Brain microvascular endothelial cell (primary cell): ENCODE results near the gene MDN1.
A peak's percentile ranks its signal among the peaks of the same experiment; 100 is the strongest.
"Not testable (repeated sequence)": the region's sequence is repeated elsewhere in the genome, so short reads cannot be mapped to it uniquely, and the experiment has no call there.

ENCODE experiments used
- DNase-seq: peaks from one replicate; pipeline ENCODE4 v3.0.0-alpha.2; 2020
- H3K27ac ChIP-seq: fragments of 250-450 bp; sonication (Bioruptor Pico); 2 replicates; pipeline ENCODE4 v1.5.1; 2020; ENCODE audit warnings: mild to moderate bottlenecking, moderate library complexity
- H3K27me3 ChIP-seq: fragments of 250-450 bp; sonication (Bioruptor Pico); replicated peaks from 2 replicates; pipeline ENCODE4 v1.5.1; 2020; ENCODE audit warnings: mild to moderate bottlenecking
- H3K36me3 ChIP-seq: fragments of 250-450 bp; sonication (Bioruptor Pico); replicated peaks from 2 replicates; pipeline ENCODE4 v1.5.1; 2020; ENCODE audit warnings: mild to moderate bottlenecking
- H3K4me3 ChIP-seq: 2 replicates; pipeline ENCODE4 v1.5.1; 2011; ENCODE audit warnings: low read depth, mild to moderate bottlenecking, control low read depth, low read length, moderate library complexity
- in situ Hi-C: cut with HindIII; loops from 2 replicates; pipeline ENCODE4 v1.10.0; 2017; ENCODE audit warnings: low sequenced_read_pairs, low pct_ligation_motif_present
- TF ChIP-seq, protein P1 (sequence below): IDR thresholded peaks from 2 replicates; pipeline ENCODE4 v1.5.1; 2011; ENCODE audit warnings: low read depth, mild to moderate bottlenecking, moderate library complexity, low read length, control low read depth, inconsistent platforms; ENCODE audit errors: missing control alignments

Gene MDN1

DNA sequence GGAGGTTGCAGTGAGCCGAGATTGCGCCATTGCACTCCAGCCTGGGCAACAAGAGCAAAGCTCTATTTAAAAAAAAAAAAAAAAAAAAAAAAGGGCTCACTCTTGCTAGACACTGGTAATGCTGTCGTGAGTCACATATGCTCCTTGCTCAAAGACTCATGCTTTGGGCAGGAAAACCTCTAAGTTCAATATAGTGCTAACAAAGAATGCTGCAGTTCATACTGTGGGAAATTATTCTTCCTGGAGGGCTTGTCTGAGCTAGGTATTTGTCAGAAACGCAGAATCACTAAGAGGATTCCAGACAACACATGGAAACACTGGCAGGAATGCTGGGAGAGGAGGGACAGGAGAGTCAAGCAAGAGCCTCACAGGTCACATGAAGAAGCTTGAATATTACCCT is 178.8 kb downstream of the MDN1 start:
- TF ChIP-seq, protein P1, sequence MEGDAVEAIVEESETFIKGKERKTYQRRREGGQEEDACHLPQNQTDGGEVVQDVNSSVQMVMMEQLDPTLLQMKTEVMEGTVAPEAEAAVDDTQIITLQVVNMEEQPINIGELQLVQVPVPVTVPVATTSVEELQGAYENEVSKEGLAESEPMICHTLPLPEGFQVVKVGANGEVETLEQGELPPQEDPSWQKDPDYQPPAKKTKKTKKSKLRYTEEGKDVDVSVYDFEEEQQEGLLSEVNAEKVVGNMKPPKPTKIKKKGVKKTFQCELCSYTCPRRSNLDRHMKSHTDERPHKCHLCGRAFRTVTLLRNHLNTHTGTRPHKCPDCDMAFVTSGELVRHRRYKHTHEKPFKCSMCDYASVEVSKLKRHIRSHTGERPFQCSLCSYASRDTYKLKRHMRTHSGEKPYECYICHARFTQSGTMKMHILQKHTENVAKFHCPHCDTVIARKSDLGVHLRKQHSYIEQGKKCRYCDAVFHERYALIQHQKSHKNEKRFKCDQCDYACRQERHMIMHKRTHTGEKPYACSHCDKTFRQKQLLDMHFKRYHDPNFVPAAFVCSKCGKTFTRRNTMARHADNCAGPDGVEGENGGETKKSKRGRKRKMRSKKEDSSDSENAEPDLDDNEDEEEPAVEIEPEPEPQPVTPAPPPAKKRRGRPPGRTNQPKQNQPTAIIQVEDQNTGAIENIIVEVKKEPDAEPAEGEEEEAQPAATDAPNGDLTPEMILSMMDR, result no peak
- no peak overlapping the region for H3K4me3 ChIP-seq

DNA sequence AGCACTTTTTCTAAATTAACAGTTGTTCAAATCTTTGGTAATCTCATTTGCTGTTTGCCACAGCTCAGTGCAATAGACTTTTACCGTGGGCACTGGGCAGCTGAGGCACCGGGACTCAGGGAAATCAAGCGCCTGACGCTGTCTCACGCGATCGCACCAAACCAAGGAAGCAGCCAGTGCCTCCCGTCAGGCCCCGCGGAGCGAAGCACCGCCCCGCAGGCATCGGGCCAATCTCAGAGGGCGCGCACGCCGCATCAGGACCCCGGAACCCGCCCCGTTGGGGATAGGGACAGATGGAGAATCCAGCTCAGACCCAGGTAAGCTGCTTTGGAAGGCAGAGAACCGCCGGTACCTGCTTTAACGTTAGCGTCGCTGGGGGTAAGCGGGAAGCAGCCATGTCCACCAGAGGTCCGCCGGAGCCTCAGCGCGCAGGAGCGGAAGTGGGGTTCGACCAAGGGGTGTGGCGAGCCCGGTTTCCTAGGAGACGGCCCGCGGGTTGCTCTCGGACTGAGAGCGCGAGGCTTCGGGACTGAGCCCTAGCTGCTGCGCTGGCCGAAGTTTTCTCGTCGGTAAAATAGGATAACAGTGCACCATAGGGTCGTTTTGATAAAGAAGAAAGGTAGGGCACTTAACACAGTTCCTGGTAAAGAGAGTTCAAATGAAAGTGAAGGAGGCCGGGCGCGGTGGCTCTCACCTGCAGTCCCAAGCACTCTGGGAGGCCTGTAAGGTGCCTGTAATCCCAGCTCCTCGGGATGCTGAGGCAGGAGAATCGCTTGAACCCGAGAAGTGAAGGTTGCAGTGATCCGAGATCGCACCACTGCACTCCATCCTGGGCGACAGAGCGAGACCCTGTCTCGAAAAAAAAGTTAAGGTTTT is 181.0 kb downstream of the MDN1 start, which contains the start of gene LYRM2:
LYRM2 (minus strand) TSS at position 428 of the 876 bp plus-strand sequence; CDS start at position 397, 31 bp downstream.
- Histone ChIP-seq H3K4me3 (peak within 1 kb of the TSS; percentile 78), H3K27me3 (no peaks in the 10 kb centered on the region), H3K36me3 (peaks cover 16% of the 10 kb centered on the region), H3K27ac (peak within 1 kb of the TSS; percentile 94)
- TF ChIP-seq, protein P1, result peak; percentile 32
- in situ Hi-C loops, result no loop called here
- DNase-seq, result peak; percentile 92

More for the DNA sequence above, 178.8 kb downstream of the MDN1 start:
- H3K36me3 ChIP-seq, result peaks cover 23% of the 10 kb centered on the region
- DNase-seq, result peak; percentile 39
- no peaks in the 10 kb centered on the region for H3K27me3 ChIP-seq
- H3K27ac ChIP-seq, result peak overlapping the region; percentile 34
- in situ Hi-C loops, result no loop called here

DNA sequence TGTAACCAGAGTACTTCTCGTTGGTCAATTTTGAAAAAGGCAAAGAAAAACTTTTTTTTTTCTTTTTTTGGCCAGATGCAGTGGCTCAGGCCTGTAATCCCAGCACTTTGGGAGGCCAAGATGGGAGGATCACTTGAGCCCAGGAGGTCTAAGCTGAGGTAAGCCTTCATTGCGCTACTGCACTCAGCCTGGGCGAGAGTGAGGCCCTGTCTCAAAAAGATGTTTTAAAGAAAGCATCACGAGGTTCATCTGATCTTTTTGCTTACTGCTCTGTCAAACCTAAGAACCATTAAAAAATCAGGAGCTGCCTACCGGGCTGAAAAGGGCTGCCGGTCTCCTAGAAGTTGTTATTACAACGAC is 181.7 kb downstream of the MDN1 start:
- TF ChIP-seq, protein P1, result no peak

DNA sequence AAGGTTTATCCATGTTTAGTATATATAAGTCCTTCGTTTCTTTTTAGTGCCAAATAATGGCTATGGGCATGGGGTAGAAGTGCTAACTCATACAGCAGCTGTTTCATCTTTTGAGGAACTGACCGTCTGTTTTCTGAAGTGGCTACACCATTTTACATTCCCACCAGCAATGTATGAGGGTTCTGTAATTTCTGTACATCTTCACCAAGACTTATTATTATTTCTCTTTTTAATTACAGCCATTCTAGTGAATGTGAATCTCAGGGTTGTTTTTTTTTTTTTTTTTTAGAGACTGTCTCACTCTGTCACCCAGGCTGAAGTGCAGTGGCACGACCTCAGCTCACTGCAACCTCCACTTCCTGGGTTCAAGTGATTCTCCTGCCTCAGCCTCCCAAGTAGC is 183.2 kb downstream of the MDN1 start:
- H3K4me3 ChIP-seq, in situ Hi-C loops, H3K36me3 ChIP-seq: not testable (repeated sequence)

More for the DNA sequence above, 181.7 kb downstream of the MDN1 start:
- peak overlapping the region; percentile 78 for H3K4me3 ChIP-seq
- peak; percentile 0 for DNase-seq
- in situ Hi-C loops, result no loop called here
- peak overlapping the region; percentile 94 for H3K27ac ChIP-seq
- H3K27me3 ChIP-seq, result no peaks in the 10 kb centered on the region
- peaks cover 12% of the 10 kb centered on the region for H3K36me3 ChIP-seq

DNA sequence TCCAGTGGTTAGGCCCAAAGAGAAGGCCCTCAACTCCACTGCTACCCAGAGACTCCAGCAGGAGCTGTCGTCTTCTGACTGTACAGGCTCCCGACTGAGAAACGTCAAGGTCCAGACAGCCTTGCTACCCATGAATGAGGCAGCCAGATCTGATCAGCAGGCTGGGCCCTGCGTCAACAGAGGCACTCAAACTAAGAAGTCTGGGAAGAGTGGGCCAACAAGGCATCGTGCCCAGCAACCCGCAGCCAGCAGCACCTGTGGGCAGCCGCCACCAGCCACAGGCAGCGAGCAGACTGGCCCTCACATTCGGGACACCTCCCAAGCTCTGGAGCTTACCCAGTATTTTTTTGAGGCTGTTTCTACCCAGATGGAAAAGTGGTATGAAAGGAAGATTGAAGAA is 189.1 kb downstream of the MDN1 start:
- no peak overlapping the region for H3K27ac ChIP-seq
- no peaks in the 10 kb centered on the region for H3K27me3 ChIP-seq
- no peak overlapping the region for H3K4me3 ChIP-seq
- in situ Hi-C loops, result no loop called here
- no peaks in the 10 kb centered on the region for H3K36me3 ChIP-seq
- no peak for DNase-seq
- TF ChIP-seq, protein P1, result no peak

More for the DNA sequence above, 183.2 kb downstream of the MDN1 start:
- DNase-seq, H3K27ac ChIP-seq, H3K27me3 ChIP-seq: not testable (repeated sequence)

DNA sequence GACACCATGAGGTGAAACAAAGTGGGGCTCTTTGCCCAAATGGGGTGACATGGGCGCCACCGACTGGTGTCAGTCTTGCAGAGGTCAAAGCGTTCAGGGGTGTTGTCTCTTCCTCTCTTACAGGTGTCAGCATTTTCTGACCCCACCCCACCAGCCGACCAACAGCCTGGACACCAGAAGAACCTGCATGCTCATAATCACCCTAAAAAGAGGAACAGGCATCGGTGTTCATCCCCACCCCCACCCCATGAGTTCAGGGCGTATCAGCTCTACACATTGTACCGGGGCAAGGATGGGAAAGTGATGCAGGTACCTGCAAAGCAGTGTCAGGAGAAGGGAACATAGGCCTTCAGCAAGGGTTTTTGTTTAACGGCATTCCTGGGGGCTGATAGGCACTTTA is 195.8 kb downstream of the MDN1 start:
- H3K27ac ChIP-seq, result no peak overlapping the region
- no peak overlapping the region for H3K4me3 ChIP-seq
- TF ChIP-seq, protein P1, result no peak
- H3K36me3 ChIP-seq, result no peaks in the 10 kb centered on the region
- no peaks in the 10 kb centered on the region for H3K27me3 ChIP-seq
- in situ Hi-C loops, result no loop called here
- DNase-seq, result no peak
